22Rv1 (cell line): ENCODE data around the gene ASTN1.

Source experiments
- CTCF ChIP-seq: fragments of 450-650 bp; IDR thresholded peaks from 2 replicates; pipeline ENCODE4 v1.5.1; 2017; ENCODE audit warnings: mild to moderate bottlenecking
- ZFX ChIP-seq: fragments of 450-650 bp; IDR thresholded peaks from 2 replicates; pipeline ENCODE4 v1.6.1; 2017; ENCODE audit warnings: antibody characterized with exemption, borderline replicate concordance

GRCh38 chr1:177082855-177083693, 81.4 kb downstream of the ASTN1 start:
- TF ChIP-seq CTCF = no peak
- TF ChIP-seq ZFX = no peak
